Muscle of arm (tissue), 12 donors: Measurements from ENCODE around the gene LRRC28. TPM values are rescaled to one million over a fixed set of nuclear protein-coding genes. Genes with fewer than 3 reads are reported as not detected.

Source experiments
- DNase-seq: peaks from one replicate; pipeline ENCODE4 v3.0.0-alpha.2; 2013
- polyA plus RNA-seq, 12 donors: library from polyadenylated mRNA; unstranded; fragments of 120-200 nt; gene quantifications; one replicate each; pipeline ENCODE4 v1.2.1, GENCODE V29; 2013; ENCODE audit not compliant: insufficient read length in 12 of 12

Gene LRRC28
- polyA plus RNA-seq, 12 donors, result 17.3 to 27.3 (median 20.3) TPM; not detected in 1

- no peak for DNase-seq
Observed at GRCh38 chr15:99416191-99417188, 165.2 kb downstream of the LRRC28 start.

GRCh38 chr15:99421172-99421656 lies 169.9 kb downstream of the LRRC28 start:
- DNase-seq, result no peak

GRCh38 chr15:99421758-99422157 lies 170.5 kb downstream of the LRRC28 start:
- no peak for DNase-seq

GRCh38 chr15:99423186-99424130 lies 172.2 kb downstream of the LRRC28 start:
- DNase-seq, result no peak

GRCh38 chr15:99424131-99424571 lies 172.9 kb downstream of the LRRC28 start:
- no peak for DNase-seq

GRCh38 chr15:99424978-99425656 lies 173.8 kb downstream of the LRRC28 start:
- DNase-seq, result no peak

GRCh38 chr15:99425657-99426301 lies 174.5 kb downstream of the LRRC28 start:
- DNase-seq, result no peak

- DNase-seq, result no peak
Observed at GRCh38 chr15:99426431-99427105, 175.3 kb downstream of the LRRC28 start.

- no peak for DNase-seq
Observed at GRCh38 chr15:99427210-99427609, 175.9 kb downstream of the LRRC28 start.

GRCh38 chr15:99427668-99428361 lies 176.5 kb downstream of the LRRC28 start:
- no peak for DNase-seq

- DNase-seq, result no peak
Observed at GRCh38 chr15:99429681-99430081, 178.4 kb downstream of the LRRC28 start.

- no peak for DNase-seq
Observed at GRCh38 chr15:99430881-99431401, 179.7 kb downstream of the LRRC28 start.

- DNase-seq, result no peak
Observed at GRCh38 chr15:99431661-99432091, 180.4 kb downstream of the LRRC28 start.

GRCh38 chr15:99432271-99433025 lies 181.2 kb downstream of the LRRC28 start:
- no peak for DNase-seq

GRCh38 chr15:99433026-99433756 lies 181.9 kb downstream of the LRRC28 start:
- DNase-seq, result no peak

GRCh38 chr15:99433757-99434450 lies 182.6 kb downstream of the LRRC28 start:
- no peak for DNase-seq

- no peak for DNase-seq
Observed at GRCh38 chr15:99434506-99435112, 183.3 kb downstream of the LRRC28 start.
